Dendritic cell treated with granulocyte-macrophage colony-stimulating factor and Interleukin-4, amounts not matched to agents 40 ng/mL and 50 ng/mL, for 4 days (primary cell): ENCODE results near the gene TAP2.
"Not testable (repeated sequence)": the region's sequence is repeated elsewhere in the genome, so short reads cannot be mapped to it uniquely, and the experiment has no call there.

Experiments used
- H3K27ac Mint-ChIP-seq: one replicate; pipeline ENCODE4 v1.8.0; 2022; ENCODE audit warnings: mild to moderate bottlenecking, mixed read lengths
- H3K27me3 Mint-ChIP-seq: one replicate; pipeline ENCODE4 v1.8.0; 2022; ENCODE audit warnings: mild to moderate bottlenecking, mixed read lengths
- H3K36me3 Mint-ChIP-seq: one replicate; pipeline ENCODE4 v1.8.0; 2022; ENCODE audit warnings: low read depth, mixed read lengths
- H3K4me1 Mint-ChIP-seq: one replicate; pipeline ENCODE4 v1.8.0; 2022; ENCODE audit warnings: low read depth, mixed read lengths
- H3K4me3 Mint-ChIP-seq: one replicate; pipeline ENCODE4 v1.8.0; 2022; ENCODE audit warnings: mild to moderate bottlenecking, moderate library complexity, mixed read lengths
- H3K9me3 Mint-ChIP-seq: one replicate; pipeline ENCODE4 v1.8.0; 2022; ENCODE audit warnings: mixed read lengths
- intact Hi-C: fragments of 100-400 bp; cut with micrococcal nuclease; formaldehyde crosslinking; loops from one replicate; pipeline ENCODE4 v1.15.0; 2022

TAP2 gene

GRCh38 chr6:32809171-32809570 is 29.4 kb downstream of the TAP2 start:
- no peak overlapping the region for H3K27ac Mint-ChIP-seq
- no peaks in the 10 kb centered on the region for H3K9me3 Mint-ChIP-seq
- no peaks in the 10 kb centered on the region for H3K36me3 Mint-ChIP-seq
- intact Hi-C loops: no loop called here
- no peak overlapping the region for H3K4me3 Mint-ChIP-seq
- H3K27me3 Mint-ChIP-seq: peaks cover 9% of the 10 kb centered on the region
- H3K4me1 Mint-ChIP-seq: peaks cover 12% of the 10 kb centered on the region

DNA sequence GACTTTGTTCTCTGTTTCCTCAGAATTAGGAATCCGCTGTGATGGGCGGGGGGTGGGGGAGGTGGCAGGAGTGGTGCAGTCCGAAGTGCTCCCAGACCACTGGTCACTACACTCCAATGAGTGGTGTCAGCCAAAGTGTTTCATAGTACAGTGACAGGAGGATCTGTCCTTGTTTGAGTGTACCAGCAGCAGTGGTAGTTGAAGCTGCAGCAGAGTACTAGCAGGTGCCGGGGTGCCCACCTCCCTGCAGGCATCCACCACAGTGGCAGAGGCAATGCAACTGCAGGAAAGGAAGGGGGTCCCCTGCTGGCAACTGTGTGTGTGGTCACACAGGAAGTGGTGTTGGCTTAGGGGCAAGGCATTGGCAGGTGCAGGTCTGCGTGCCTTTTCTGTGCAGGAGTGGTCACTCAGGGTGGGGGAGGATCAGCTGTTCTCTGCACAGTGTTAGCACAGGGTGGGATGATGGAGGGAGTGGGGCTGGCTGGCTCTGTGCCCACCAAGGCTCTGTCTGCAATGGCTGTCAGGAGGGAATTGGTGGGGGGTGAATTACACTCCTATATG is 31.4 kb downstream of the TAP2 start:
- intact Hi-C loops: no loop called here
- peaks cover 22% of the 10 kb centered on the region for H3K27me3 Mint-ChIP-seq
- H3K36me3 Mint-ChIP-seq: no peaks in the 10 kb centered on the region
- H3K9me3 Mint-ChIP-seq: no peaks in the 10 kb centered on the region
- H3K4me1 Mint-ChIP-seq: peaks cover 22% of the 10 kb centered on the region
- no peak overlapping the region for H3K27ac Mint-ChIP-seq
- H3K4me3 Mint-ChIP-seq: no peak overlapping the region

DNA sequence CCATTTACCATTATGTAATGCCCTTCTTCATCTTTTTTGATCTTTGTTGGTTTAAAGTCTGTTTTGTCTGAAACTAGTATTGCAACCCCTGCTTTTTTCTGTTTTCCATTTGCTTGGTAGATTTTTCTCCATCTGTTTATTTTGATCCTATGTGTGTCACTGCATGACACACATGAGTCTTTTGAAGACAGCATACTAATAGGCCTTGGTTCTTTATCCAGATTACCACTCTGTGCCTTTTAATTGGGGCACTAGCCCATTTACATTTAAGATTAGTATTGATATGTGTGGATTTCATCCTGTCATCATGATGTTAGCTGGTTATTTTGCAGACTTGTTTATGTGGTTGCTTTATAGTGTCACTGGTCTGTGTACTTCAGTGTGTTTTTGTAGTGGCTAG is 33.1 kb downstream of the TAP2 start:
- Mint-ChIP-seq H3K27me3 (peaks cover 26% of the 10 kb centered on the region), H3K4me1 (peaks cover 22% of the 10 kb centered on the region)
- intact Hi-C loops, H3K27ac Mint-ChIP-seq, H3K9me3 Mint-ChIP-seq, H3K4me3 Mint-ChIP-seq, H3K36me3 Mint-ChIP-seq: not testable (repeated sequence)

GRCh38 chr6:32803416-32803815 is 35.1 kb downstream of the TAP2 start:
- no peak overlapping the region for H3K27ac Mint-ChIP-seq
- peaks cover 26% of the 10 kb centered on the region for H3K27me3 Mint-ChIP-seq
- peaks cover 8% of the 10 kb centered on the region for H3K36me3 Mint-ChIP-seq
- H3K4me3 Mint-ChIP-seq: no peak overlapping the region
- H3K4me1 Mint-ChIP-seq: peaks cover 25% of the 10 kb centered on the region
- H3K9me3 Mint-ChIP-seq: peaks cover 14% of the 10 kb centered on the region
- intact Hi-C loops: no loop called here

DNA sequence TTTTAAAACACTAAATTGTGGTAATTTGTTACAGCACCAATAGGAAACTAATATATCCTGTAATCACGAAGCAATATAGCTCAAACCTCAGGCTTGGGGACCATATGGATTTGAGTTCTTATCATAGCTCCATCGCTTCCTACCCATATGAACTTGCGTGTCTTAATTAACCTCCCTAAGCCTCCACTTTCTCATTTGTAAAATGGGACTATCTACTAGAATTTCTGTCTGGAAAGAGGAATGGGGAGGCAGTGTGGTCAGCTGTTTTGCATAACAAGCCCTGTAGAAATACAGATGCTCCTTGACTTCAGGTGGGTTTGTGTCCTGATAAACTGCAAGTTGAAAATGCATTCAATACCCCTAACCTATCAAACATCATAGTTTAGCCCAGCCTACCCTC is 38.8 kb downstream of the TAP2 start:
- Mint-ChIP-seq H3K4me3 (no peak overlapping the region), H3K27me3 (peaks cover 22% of the 10 kb centered on the region), H3K4me1 (peaks cover 48% of the 10 kb centered on the region), H3K36me3 (peaks cover 12% of the 10 kb centered on the region), H3K9me3 (peaks cover 19% of the 10 kb centered on the region), H3K27ac (no peak overlapping the region)
- intact Hi-C loops: no loop called here

DNA sequence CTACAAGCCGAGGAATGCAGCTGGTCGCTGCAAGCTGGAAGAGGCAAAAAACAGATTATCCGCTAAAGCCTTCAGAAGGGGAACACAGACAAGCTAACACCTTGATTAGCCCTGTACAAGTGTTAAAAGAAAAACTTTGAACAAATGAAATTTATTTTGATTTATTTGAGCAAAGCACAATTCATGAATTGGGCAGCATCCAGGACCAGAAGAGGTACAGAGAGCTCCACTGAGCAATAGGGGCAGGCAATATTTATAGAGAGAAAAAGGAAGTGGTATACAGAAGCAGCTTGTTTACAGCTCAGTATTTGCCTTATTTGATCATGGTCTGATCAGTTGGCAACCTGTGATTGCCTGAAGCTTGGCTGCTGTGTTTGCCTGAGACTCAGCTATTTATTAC is 39.4 kb downstream of the TAP2 start:
- Mint-ChIP-seq H3K9me3 (peaks cover 19% of the 10 kb centered on the region), H3K27ac (no peak overlapping the region), H3K4me3 (no peak overlapping the region), H3K36me3 (peaks cover 12% of the 10 kb centered on the region), H3K27me3 (peaks cover 18% of the 10 kb centered on the region), H3K4me1 (peaks cover 53% of the 10 kb centered on the region)
- intact Hi-C loops: no loop called here

- Mint-ChIP-seq H3K27me3 (peaks cover 4% of the 10 kb centered on the region), H3K4me3 (peak overlapping the region; percentile 73), H3K9me3 (peaks cover 19% of the 10 kb centered on the region), H3K4me1 (peaks cover 61% of the 10 kb centered on the region), H3K27ac (peak overlapping the region; percentile 88), H3K36me3 (peaks cover 12% of the 10 kb centered on the region)
- intact Hi-C loops: no loop called here
Observed at GRCh38 chr6:32796848-32797776, 41.4 kb downstream of the TAP2 start.

DNA sequence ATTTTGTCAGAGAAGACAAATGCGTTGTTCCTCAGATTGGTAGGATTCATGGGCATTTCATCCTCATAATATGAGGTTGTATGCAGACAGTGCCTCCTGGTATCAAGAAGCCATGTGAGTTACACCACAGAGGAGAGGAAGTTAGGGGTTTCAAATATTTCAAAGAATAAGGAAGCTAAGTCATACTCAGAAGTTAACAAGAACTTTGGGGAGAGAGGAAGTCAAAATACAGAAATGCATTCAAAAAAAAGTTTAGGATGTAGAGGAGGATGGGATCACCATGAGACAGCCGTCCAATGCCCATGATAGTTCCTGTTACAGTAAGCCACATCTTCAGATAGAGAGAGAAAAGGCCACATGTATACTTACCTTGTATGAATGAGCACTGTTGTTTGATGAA is 44.0 kb downstream of the TAP2 start:
- Mint-ChIP-seq H3K27me3 (no peaks in the 10 kb centered on the region), H3K4me1 (peaks cover 78% of the 10 kb centered on the region), H3K27ac (peak overlapping the region; percentile 88)

GRCh38 chr6:32792901-32793435 is 45.6 kb downstream of the TAP2 start:
- intact Hi-C loops: no loop called here
- Mint-ChIP-seq H3K27ac (peak overlapping the region; percentile 88), H3K27me3 (peaks cover 3% of the 10 kb centered on the region), H3K4me3 (no peak overlapping the region), H3K9me3 (peaks cover under 1% of the 10 kb centered on the region), H3K4me1 (peaks cover 71% of the 10 kb centered on the region), H3K36me3 (no peaks in the 10 kb centered on the region)

More for the DNA sequence above, 44.0 kb downstream of the TAP2 start:
- Mint-ChIP-seq H3K9me3 (peaks cover 16% of the 10 kb centered on the region), H3K4me3 (peak overlapping the region; percentile 52), H3K36me3 (peaks cover 12% of the 10 kb centered on the region)
- intact Hi-C loops: loop anchor here (1.0 kb wide), 1 partner anchor 8 kb away; no protein-coding TSS in a partner anchor

- peaks cover 64% of the 10 kb centered on the region for H3K4me1 Mint-ChIP-seq
Observed at GRCh38 chr6:32790306-32790705, 48.2 kb downstream of the TAP2 start.

More at GRCh38 chr6:32790306-32790705, 48.2 kb downstream of the TAP2 start:
- Mint-ChIP-seq H3K36me3 (no peaks in the 10 kb centered on the region), H3K27me3 (peaks cover 4% of the 10 kb centered on the region), H3K27ac (no peak overlapping the region), H3K9me3 (no peaks in the 10 kb centered on the region), H3K4me3 (no peak overlapping the region)
- intact Hi-C loops: no loop called here
